HepG2 (cell line): ENCODE measurements around the gene SCAMP3. TPM values are rescaled to one million over a fixed set of nuclear protein-coding genes. Genes with fewer than 3 reads are reported as not detected.

Experiments
- GABPA ChIP-seq, 2 experiments: IDR thresholded peaks; 2 replicates each; pipeline ENCODE4 v1.6.1; 2011 to 2016; ENCODE audit warnings: low read depth in 2 of 2, low read length in 1 of 2, missing biosample characterization in 1 of 2, missing genetic modification characterization in 1 of 2
- KDM4B ChIP-seq: sonication (generic); formaldehyde crosslinking; IDR thresholded peaks from 2 replicates; pipeline ENCODE4 v1.4.0; 2020; ENCODE audit warnings: missing genetic modification reagents
- PHF20 ChIP-seq: sonication (generic); formaldehyde crosslinking; IDR thresholded peaks from 2 replicates; pipeline ENCODE4 v1.5.0; 2020; ENCODE audit warnings: mild to moderate bottlenecking, missing genetic modification reagents
- PPARG ChIP-seq: conservative IDR thresholded peaks from 2 replicates; pipeline ENCODE4 v1.6.1; 2016; ENCODE audit warnings: missing biosample characterization, missing genetic modification reagents
- RELA ChIP-seq: sonication (generic); formaldehyde crosslinking; IDR thresholded peaks from 2 replicates; pipeline ENCODE4 v1.4.0; 2020; ENCODE audit warnings: missing genetic modification reagents
- ZNF33B ChIP-seq: sonication (generic); formaldehyde crosslinking; IDR thresholded peaks from 2 replicates; pipeline ENCODE4 v1.5.1; 2020; ENCODE audit warnings: mild to moderate bottlenecking, missing genetic modification reagents
- ZNF430 ChIP-seq: sonication (generic); formaldehyde crosslinking; IDR thresholded peaks from 2 replicates; pipeline ENCODE4 v1.9.0; 2021; ENCODE audit warnings: mild to moderate bottlenecking, missing genetic modification reagents
- polyA plus RNA-seq, 8 experiments: library from polyadenylated mRNA; depleted of rRNA in 3 of 8; stranded (reverse) in 7 of 8; unstranded in 1 of 8; fragments of >200 nt; fragmentation: Illumina TruSeq in 4 of 8; extraction: Trizol in 4 of 8; gene quantifications; 2 replicates each; pipeline versions ENCODE4 v1.2.1 to v1.2.3, GENCODE V29; 2011 to 2016; ENCODE audit warnings: low read depth in 4 of 8, missing spikeins in 1 of 8, mixed read lengths in 1 of 8; ENCODE audit not compliant: insufficient read depth in 1 of 8
- total RNA-seq, 5 experiments: library from RNA; depleted of rRNA; stranded (reverse); fragments of >200 nt; fragmentation: Illumina TruSeq; extraction: Trizol; gene quantifications; 2 replicates each; pipeline ENCODE4 v1.2.3, GENCODE V29; 2016; ENCODE audit warnings: low read depth in 1 of 5
- TF ChIP-seq, protein P1 (sequence below): IDR thresholded peaks from 2 replicates; pipeline ENCODE4 v1.6.1; 2016; ENCODE audit warnings: low read depth, missing genetic modification reagents, missing compliant biosample characterization
- TF ChIP-seq, protein P2 (sequence below), 2 experiments: fragments of 450-650 bp in 1 of 2; sonication (generic) in 1 of 2; formaldehyde crosslinking in 1 of 2; IDR thresholded peaks; 2 replicates each; pipeline versions ENCODE4 v1.6.1 to v1.8.0; 2016 to 2022; ENCODE audit warnings: antibody characterized with exemption in 1 of 2, mild to moderate bottlenecking in 1 of 2, missing genetic modification reagents in 1 of 2
- TF ChIP-seq, protein P3 (sequence below): sonication (generic); formaldehyde crosslinking; IDR thresholded peaks from 2 replicates; pipeline ENCODE4 v1.5.1; 2020; ENCODE audit warnings: missing genetic modification reagents, mild to moderate bottlenecking, borderline replicate concordance

The SCAMP3 gene
- total and polyA plus RNA-seq, 2 of the 13 experiments (the other 11 are each of a cell fraction or from before 2014, with no cell fraction given), result 46.8 to 83.3 TPM

DNA sequence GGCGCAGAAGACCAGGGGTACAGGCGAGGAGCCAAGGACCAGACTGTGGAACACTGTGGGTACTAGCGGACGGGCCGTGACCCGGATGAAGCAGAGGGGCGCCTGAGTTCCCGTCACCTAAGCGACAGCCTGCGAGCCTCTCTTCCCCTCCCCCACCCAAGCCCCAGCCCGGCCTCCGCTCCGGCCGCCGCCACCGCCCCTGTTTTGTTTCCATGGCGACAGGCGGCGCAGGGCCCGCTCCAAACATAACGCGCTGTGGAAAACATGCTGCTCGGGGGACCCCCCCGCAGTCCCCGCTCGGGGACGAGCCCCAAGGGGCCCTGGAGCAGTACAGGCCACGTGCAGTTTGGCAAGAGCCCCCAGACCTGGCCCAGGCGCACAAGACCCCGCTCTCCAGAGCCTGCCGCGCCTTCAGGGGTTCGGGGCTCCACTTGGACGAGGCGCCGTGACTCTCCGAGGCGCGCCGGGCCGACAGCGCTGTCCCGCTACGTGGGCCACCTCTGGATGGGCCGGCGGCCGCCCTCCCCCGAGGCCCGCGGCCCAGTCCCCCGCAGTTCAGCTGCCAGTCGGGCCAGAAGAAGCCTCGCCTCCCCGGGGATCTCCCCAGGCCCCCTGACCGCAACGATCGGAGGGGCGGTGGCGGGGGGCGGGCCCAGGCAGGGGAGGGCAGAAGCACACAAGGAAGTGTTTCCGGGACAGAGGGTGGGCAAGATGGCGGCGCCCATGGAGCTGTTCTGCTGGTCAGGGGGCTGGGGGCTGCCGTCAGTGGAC lies 53.4 kb downstream of the SCAMP3 start, which contains the start of gene MTX1 (continued):
- TF ChIP-seq, protein P1, sequence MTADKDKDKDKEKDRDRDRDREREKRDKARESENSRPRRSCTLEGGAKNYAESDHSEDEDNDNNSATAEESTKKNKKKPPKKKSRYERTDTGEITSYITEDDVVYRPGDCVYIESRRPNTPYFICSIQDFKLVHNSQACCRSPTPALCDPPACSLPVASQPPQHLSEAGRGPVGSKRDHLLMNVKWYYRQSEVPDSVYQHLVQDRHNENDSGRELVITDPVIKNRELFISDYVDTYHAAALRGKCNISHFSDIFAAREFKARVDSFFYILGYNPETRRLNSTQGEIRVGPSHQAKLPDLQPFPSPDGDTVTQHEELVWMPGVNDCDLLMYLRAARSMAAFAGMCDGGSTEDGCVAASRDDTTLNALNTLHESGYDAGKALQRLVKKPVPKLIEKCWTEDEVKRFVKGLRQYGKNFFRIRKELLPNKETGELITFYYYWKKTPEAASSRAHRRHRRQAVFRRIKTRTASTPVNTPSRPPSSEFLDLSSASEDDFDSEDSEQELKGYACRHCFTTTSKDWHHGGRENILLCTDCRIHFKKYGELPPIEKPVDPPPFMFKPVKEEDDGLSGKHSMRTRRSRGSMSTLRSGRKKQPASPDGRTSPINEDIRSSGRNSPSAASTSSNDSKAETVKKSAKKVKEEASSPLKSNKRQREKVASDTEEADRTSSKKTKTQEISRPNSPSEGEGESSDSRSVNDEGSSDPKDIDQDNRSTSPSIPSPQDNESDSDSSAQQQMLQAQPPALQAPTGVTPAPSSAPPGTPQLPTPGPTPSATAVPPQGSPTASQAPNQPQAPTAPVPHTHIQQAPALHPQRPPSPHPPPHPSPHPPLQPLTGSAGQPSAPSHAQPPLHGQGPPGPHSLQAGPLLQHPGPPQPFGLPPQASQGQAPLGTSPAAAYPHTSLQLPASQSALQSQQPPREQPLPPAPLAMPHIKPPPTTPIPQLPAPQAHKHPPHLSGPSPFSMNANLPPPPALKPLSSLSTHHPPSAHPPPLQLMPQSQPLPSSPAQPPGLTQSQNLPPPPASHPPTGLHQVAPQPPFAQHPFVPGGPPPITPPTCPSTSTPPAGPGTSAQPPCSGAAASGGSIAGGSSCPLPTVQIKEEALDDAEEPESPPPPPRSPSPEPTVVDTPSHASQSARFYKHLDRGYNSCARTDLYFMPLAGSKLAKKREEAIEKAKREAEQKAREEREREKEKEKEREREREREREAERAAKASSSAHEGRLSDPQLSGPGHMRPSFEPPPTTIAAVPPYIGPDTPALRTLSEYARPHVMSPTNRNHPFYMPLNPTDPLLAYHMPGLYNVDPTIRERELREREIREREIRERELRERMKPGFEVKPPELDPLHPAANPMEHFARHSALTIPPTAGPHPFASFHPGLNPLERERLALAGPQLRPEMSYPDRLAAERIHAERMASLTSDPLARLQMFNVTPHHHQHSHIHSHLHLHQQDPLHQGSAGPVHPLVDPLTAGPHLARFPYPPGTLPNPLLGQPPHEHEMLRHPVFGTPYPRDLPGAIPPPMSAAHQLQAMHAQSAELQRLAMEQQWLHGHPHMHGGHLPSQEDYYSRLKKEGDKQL (CRISPR knock-in tag), result no peak
- no peak for TF ChIP-seq RELA (CRISPR knock-in tag)
- no peak for TF ChIP-seq KDM4B (CRISPR knock-in tag)
- TF ChIP-seq ZNF33B (CRISPR knock-in tag), result no peak
- TF ChIP-seq PPARG (CRISPR knock-in tag), result no peak
- TF ChIP-seq, protein P2, sequence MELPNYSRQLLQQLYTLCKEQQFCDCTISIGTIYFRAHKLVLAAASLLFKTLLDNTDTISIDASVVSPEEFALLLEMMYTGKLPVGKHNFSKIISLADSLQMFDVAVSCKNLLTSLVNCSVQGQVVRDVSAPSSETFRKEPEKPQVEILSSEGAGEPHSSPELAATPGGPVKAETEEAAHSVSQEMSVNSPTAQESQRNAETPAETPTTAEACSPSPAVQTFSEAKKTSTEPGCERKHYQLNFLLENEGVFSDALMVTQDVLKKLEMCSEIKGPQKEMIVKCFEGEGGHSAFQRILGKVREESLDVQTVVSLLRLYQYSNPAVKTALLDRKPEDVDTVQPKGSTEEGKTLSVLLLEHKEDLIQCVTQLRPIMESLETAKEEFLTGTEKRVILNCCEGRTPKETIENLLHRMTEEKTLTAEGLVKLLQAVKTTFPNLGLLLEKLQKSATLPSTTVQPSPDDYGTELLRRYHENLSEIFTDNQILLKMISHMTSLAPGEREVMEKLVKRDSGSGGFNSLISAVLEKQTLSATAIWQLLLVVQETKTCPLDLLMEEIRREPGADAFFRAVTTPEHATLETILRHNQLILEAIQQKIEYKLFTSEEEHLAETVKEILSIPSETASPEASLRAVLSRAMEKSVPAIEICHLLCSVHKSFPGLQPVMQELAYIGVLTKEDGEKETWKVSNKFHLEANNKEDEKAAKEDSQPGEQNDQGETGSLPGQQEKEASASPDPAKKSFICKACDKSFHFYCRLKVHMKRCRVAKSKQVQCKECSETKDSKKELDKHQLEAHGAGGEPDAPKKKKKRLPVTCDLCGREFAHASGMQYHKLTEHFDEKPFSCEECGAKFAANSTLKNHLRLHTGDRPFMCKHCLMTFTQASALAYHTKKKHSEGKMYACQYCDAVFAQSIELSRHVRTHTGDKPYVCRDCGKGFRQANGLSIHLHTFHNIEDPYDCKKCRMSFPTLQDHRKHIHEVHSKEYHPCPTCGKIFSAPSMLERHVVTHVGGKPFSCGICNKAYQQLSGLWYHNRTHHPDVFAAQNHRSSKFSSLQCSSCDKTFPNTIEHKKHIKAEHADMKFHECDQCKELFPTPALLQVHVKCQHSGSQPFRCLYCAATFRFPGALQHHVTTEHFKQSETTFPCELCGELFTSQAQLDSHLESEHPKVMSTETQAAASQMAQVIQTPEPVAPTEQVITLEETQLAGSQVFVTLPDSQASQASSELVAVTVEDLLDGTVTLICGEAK (IDR thresholded peaks at IDR 0.05), result no peak
- TF ChIP-seq, protein P2 (CRISPR knock-in tag; IDR thresholded peaks at IDR 0.05), result peak; percentile 36
- TF ChIP-seq ZNF430 (CRISPR knock-in tag), result no peak
- TF ChIP-seq, protein P3, sequence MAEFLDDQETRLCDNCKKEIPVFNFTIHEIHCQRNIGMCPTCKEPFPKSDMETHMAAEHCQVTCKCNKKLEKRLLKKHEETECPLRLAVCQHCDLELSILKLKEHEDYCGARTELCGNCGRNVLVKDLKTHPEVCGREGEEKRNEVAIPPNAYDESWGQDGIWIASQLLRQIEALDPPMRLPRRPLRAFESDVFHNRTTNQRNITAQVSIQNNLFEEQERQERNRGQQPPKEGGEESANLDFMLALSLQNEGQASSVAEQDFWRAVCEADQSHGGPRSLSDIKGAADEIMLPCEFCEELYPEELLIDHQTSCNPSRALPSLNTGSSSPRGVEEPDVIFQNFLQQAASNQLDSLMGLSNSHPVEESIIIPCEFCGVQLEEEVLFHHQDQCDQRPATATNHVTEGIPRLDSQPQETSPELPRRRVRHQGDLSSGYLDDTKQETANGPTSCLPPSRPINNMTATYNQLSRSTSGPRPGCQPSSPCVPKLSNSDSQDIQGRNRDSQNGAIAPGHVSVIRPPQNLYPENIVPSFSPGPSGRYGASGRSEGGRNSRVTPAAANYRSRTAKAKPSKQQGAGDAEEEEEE (CRISPR knock-in tag), result 0 out of 2 replicates have a peak, but pooled peaks have one; percentile 43
- TF ChIP-seq GABPA (IDR thresholded peaks at IDR 0.05; ENCODE audit: low read depth, low read length), result peak; percentile 80
- peak; percentile 91 for TF ChIP-seq GABPA (CRISPR knock-in tag; IDR thresholded peaks at IDR 0.05; ENCODE audit: low read depth)
- peak; percentile 97 for TF ChIP-seq PHF20 (CRISPR knock-in tag)
